Panc1 (cell line): ENCODE measurements around the gene LMCD1.

Source experiments
- POLR2AphosphoS5 ChIP-seq: IDR thresholded peaks from 2 replicates; pipeline ENCODE4 v1.6.1; 2012; ENCODE audit warnings: mild to moderate bottlenecking, low read depth, low read length, moderate library complexity
- TF ChIP-seq, protein P1 (sequence below): fragments of 450-650 bp; IDR thresholded peaks from 2 replicates; pipeline ENCODE4 v1.5.1; 2017; ENCODE audit warnings: mild to moderate bottlenecking

DNA sequence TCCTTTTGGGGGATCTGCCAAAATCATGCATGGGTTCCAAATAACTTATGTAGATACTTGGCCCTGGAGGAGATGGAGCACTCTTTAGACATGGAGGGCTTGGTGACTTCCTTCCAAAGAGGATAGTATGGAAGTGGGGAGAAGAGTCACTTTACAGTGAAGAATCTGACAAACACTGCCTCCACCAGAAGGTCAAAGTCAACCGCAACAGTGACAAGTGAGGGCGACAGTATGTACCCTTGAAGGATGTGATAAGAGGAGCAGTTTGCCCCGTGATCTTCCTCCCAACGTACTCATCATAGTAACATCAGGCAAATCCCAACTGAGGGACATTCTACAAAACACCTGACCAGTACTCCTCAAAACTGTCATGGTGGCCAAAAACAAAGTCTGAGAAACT lies 62.0 kb downstream of the LMCD1 start:
- TF ChIP-seq, protein P1, sequence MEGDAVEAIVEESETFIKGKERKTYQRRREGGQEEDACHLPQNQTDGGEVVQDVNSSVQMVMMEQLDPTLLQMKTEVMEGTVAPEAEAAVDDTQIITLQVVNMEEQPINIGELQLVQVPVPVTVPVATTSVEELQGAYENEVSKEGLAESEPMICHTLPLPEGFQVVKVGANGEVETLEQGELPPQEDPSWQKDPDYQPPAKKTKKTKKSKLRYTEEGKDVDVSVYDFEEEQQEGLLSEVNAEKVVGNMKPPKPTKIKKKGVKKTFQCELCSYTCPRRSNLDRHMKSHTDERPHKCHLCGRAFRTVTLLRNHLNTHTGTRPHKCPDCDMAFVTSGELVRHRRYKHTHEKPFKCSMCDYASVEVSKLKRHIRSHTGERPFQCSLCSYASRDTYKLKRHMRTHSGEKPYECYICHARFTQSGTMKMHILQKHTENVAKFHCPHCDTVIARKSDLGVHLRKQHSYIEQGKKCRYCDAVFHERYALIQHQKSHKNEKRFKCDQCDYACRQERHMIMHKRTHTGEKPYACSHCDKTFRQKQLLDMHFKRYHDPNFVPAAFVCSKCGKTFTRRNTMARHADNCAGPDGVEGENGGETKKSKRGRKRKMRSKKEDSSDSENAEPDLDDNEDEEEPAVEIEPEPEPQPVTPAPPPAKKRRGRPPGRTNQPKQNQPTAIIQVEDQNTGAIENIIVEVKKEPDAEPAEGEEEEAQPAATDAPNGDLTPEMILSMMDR: no peak
- TF ChIP-seq POLR2AphosphoS5: no peak
